IMR-90 (cell line): ENCODE results near the gene STOML1.

ENCODE experiments used
- POLR2A ChIP-seq: IDR thresholded peaks from 2 replicates; pipeline ENCODE4 v1.6.1; 2012; ENCODE audit warnings: mild to moderate bottlenecking, low read depth, low read length
- TF ChIP-seq, protein P1 (sequence below): conservative IDR thresholded peaks from 2 replicates; pipeline ENCODE4 v1.5.1; 2012; ENCODE audit warnings: mild to moderate bottlenecking, low read depth, low read length, improper control_type of control experiment
- TF ChIP-seq, protein P2 (sequence below): fragments of 150-350 bp; IDR thresholded peaks from 2 replicates; pipeline ENCODE4 v1.6.1; 2017; ENCODE audit warnings: mild to moderate bottlenecking, antibody characterized with exemption, low read length, low read depth

DNA sequence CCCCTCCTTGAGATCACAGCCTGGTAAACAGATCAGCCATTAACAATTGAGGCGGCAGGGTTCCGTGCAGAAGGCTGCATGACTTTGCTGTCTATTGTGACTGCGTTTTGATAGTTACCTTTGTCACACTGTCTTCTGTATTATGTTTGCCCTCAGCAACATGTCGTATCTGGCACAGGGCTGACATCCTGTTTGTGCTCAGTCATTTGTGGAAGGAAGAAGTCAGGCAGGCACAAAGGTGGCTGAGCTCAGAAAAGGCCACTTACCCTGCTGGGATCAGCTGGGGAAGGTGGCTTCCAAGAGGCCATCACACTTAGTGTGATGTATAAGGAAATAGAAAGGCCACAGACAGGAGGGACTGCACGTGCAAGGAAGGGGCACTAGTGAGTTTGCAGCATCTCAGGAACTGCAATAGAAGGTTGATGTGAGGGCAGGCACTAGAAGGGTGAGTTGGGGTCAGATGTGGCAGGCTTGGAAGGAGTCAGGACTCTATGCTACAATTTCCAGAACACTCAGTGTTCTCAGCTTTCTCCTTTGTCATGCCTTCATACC, 15.8 kb upstream of the STOML1 start:
- TF ChIP-seq, protein P1, sequence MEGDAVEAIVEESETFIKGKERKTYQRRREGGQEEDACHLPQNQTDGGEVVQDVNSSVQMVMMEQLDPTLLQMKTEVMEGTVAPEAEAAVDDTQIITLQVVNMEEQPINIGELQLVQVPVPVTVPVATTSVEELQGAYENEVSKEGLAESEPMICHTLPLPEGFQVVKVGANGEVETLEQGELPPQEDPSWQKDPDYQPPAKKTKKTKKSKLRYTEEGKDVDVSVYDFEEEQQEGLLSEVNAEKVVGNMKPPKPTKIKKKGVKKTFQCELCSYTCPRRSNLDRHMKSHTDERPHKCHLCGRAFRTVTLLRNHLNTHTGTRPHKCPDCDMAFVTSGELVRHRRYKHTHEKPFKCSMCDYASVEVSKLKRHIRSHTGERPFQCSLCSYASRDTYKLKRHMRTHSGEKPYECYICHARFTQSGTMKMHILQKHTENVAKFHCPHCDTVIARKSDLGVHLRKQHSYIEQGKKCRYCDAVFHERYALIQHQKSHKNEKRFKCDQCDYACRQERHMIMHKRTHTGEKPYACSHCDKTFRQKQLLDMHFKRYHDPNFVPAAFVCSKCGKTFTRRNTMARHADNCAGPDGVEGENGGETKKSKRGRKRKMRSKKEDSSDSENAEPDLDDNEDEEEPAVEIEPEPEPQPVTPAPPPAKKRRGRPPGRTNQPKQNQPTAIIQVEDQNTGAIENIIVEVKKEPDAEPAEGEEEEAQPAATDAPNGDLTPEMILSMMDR, result no peak
- no peak for TF ChIP-seq POLR2A
- TF ChIP-seq, protein P2, sequence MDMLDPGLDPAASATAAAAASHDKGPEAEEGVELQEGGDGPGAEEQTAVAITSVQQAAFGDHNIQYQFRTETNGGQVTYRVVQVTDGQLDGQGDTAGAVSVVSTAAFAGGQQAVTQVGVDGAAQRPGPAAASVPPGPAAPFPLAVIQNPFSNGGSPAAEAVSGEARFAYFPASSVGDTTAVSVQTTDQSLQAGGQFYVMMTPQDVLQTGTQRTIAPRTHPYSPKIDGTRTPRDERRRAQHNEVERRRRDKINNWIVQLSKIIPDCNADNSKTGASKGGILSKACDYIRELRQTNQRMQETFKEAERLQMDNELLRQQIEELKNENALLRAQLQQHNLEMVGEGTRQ, result no peak
